Neural cell (in vitro differentiated cells): ENCODE data around the gene WASF3. TPM values are rescaled to one million over a fixed set of nuclear protein-coding genes. Genes with fewer than 3 reads are reported as not detected.

Experiments used
- H2AFZ ChIP-seq: fragments of 200-600, 300-800 bp; sonication (generic), shearing (Covaris generic); 2 replicates; pipeline ENCODE4 v1.6.0; 2014; ENCODE audit warnings: low read depth, mild to moderate bottlenecking, antibody characterized with exemption, low read length, moderate library complexity
- H3F3A ChIP-seq: fragments of 200-600 bp; shearing (Covaris generic); 2 replicates; pipeline ENCODE4 v1.6.1; 2016; ENCODE audit warnings: mild to moderate bottlenecking, moderate library complexity, mixed read lengths, antibody characterized with exemption, low read length; ENCODE audit not compliant: insufficient read depth, poor library complexity, severe bottlenecking
- H3K27ac ChIP-seq: fragments of 200-600, 300-800 bp; sonication (generic), shearing (Covaris generic); 2 replicates; pipeline ENCODE4 v1.5.1; 2014; ENCODE audit warnings: mild to moderate bottlenecking, low read length, moderate library complexity
- H3K27me3 ChIP-seq: fragments of 300-800, 200-600 bp; sonication (generic), shearing (Covaris generic); 2 replicates; pipeline ENCODE4 v1.6.0; 2014; ENCODE audit warnings: mild to moderate bottlenecking, low read depth, low read length, moderate library complexity; ENCODE audit not compliant: insufficient read depth
- H3K36me3 ChIP-seq: fragments of 300-800, 200-600 bp; sonication (generic), shearing (Covaris generic); 2 replicates; pipeline ENCODE4 v1.5.1; 2014; ENCODE audit warnings: mild to moderate bottlenecking, antibody characterized with exemption, low read length, moderate library complexity; ENCODE audit not compliant: insufficient read depth
- H3K4me2 ChIP-seq: fragments of 300-800, 200-600 bp; sonication (generic), shearing (Covaris generic); 2 replicates; pipeline ENCODE4 v1.6.0; 2014; ENCODE audit warnings: mild to moderate bottlenecking, low read length
- H3K4me3 ChIP-seq: fragments of 300-800, 200-600 bp; sonication (generic), shearing (Covaris generic); 2 replicates; pipeline ENCODE4 v1.5.1; 2014; ENCODE audit warnings: mild to moderate bottlenecking, low read length, moderate library complexity
- H3K79me2 ChIP-seq: fragments of 200-600 bp; shearing (Covaris generic); replicated peaks from 2 replicates; pipeline ENCODE4 v1.6.0; 2014; ENCODE audit warnings: mild to moderate bottlenecking, low read length, moderate library complexity; ENCODE audit not compliant: insufficient read depth
- H3K9ac ChIP-seq: fragments of 300-800, 200-600 bp; sonication (generic), shearing (Covaris generic); 2 replicates; pipeline ENCODE4 v1.6.1; 2016; ENCODE audit warnings: mild to moderate bottlenecking, low read length, mixed read lengths
- H3K9me2 ChIP-seq: fragments of 200-600 bp; shearing (Covaris generic); 2 replicates; pipeline ENCODE4 v1.6.1; 2016; ENCODE audit warnings: mild to moderate bottlenecking, low read length, mixed read lengths; ENCODE audit not compliant: insufficient read depth
- H3K9me3 ChIP-seq: fragments of 200-600, 300-800 bp; sonication (generic), shearing (Covaris generic); 2 replicates; pipeline ENCODE4 v1.6.1; 2016; ENCODE audit warnings: mild to moderate bottlenecking, mixed run types, low read length, moderate library complexity, mixed read lengths
- H4K20me1 ChIP-seq: fragments of 200-600 bp; shearing (Covaris generic); 2 replicates; pipeline ENCODE4 v1.6.1; 2016; ENCODE audit warnings: mild to moderate bottlenecking, mixed run types; ENCODE audit not compliant: insufficient read depth
- CTCF ChIP-seq: fragments of 450-650 bp; IDR thresholded peaks from 2 replicates; pipeline ENCODE4 v1.5.1; 2014; ENCODE audit warnings: antibody characterized with exemption, mild to moderate bottlenecking, moderate library complexity; ENCODE audit not compliant: poor library complexity, severe bottlenecking
- EP300 ChIP-seq: fragments of 450-650 bp; conservative IDR thresholded peaks from 2 replicates; pipeline ENCODE4 v1.6.1; 2014; ENCODE audit warnings: antibody characterized with exemption, mild to moderate bottlenecking, moderate library complexity; ENCODE audit not compliant: poor library complexity, severe bottlenecking
- EZH2 ChIP-seq: fragments of 200-600, 300-800 bp; shearing (Covaris generic), sonication (generic); IDR thresholded peaks from 2 replicates; pipeline ENCODE4 v1.6.1; 2014; ENCODE audit warnings: antibody characterized with exemption, low read length, borderline replicate concordance, mild to moderate bottlenecking; ENCODE audit not compliant: insufficient read depth, poor library complexity, severe bottlenecking
- MXI1 ChIP-seq: fragments of 450-650 bp; conservative IDR thresholded peaks from 2 replicates; pipeline ENCODE4 v1.6.1; 2014; ENCODE audit warnings: antibody characterized with exemption, mild to moderate bottlenecking; ENCODE audit not compliant: poor library complexity, severe bottlenecking
- POLR2AphosphoS5 ChIP-seq: IDR thresholded peaks from 2 replicates; pipeline ENCODE4 v1.6.1; 2012
- RAD21 ChIP-seq: fragments of 450-650 bp; conservative IDR thresholded peaks from 2 replicates; pipeline ENCODE4 v1.6.1; 2014; ENCODE audit warnings: antibody characterized with exemption, mild to moderate bottlenecking, moderate library complexity
- REST ChIP-seq: IDR thresholded peaks from 2 replicates; pipeline ENCODE4 v1.6.1; 2012; ENCODE audit warnings: borderline replicate concordance
- SMC3 ChIP-seq: fragments of 450-650 bp; conservative IDR thresholded peaks from 2 replicates; pipeline ENCODE4 v1.6.1; 2014; ENCODE audit warnings: antibody characterized with exemption, mild to moderate bottlenecking, moderate library complexity; ENCODE audit not compliant: poor library complexity
- TAF1 ChIP-seq: IDR thresholded peaks from 2 replicates; pipeline ENCODE4 v1.6.1; 2012; ENCODE audit warnings: low read depth
- polyA plus RNA-seq: library from polyadenylated mRNA; depleted of rRNA; stranded (reverse); fragments of >200 nt; gene quantifications from 2 replicates; pipeline ENCODE4 v1.2.3, GENCODE V29; 2014

Gene WASF3
- polyA plus RNA-seq, 1 donor from 2014 or later: 44.5 TPM

- H3K27me3 ChIP-seq: no peaks in the 10 kb centered on the region
- no peaks in the 10 kb centered on the region for H3F3A ChIP-seq
- H3K27ac ChIP-seq: no peak overlapping the region
- H3K4me3 ChIP-seq: no peak overlapping the region
- H3K9me3 ChIP-seq: no peaks in the 10 kb centered on the region
- H2AFZ ChIP-seq: no peak overlapping the region
- H4K20me1 ChIP-seq: no peaks in the 10 kb centered on the region
- H3K9me2 ChIP-seq: no peaks in the 10 kb centered on the region
- H3K79me2 ChIP-seq: no peaks in the 10 kb centered on the region
- TF ChIP-seq REST (no peak), TAF1 (no peak), CTCF (no peak), MXI1 (no peak), POLR2AphosphoS5 (no peak), EP300 (no peak), RAD21 (no peak), EZH2 (no peak), SMC3 (no peak)
- no peak overlapping the region for H3K9ac ChIP-seq
- no peak overlapping the region for H3K4me2 ChIP-seq
- H3K36me3 ChIP-seq: no peaks in the 10 kb centered on the region
These were observed 152.0 kb downstream of the WASF3 start for GRCh38 chr13:26709461-26709860.

GRCh38 chr13:26710166-26710565 is 152.7 kb downstream of the WASF3 start:
- H3K4me3 ChIP-seq: no peak overlapping the region
- no peaks in the 10 kb centered on the region for H3F3A ChIP-seq
- H3K9me2 ChIP-seq: no peaks in the 10 kb centered on the region
- no peak overlapping the region for H2AFZ ChIP-seq
- no peaks in the 10 kb centered on the region for H3K79me2 ChIP-seq
- no peaks in the 10 kb centered on the region for H3K9me3 ChIP-seq
- no peaks in the 10 kb centered on the region for H4K20me1 ChIP-seq
- H3K9ac ChIP-seq: no peak overlapping the region
- no peaks in the 10 kb centered on the region for H3K27me3 ChIP-seq
- TF ChIP-seq TAF1: no peak
- no peak for TF ChIP-seq REST
- no peak for TF ChIP-seq MXI1
- no peak for TF ChIP-seq EZH2
- no peak for TF ChIP-seq SMC3
- TF ChIP-seq POLR2AphosphoS5: no peak
- TF ChIP-seq RAD21: no peak
- no peak for TF ChIP-seq EP300
- no peak for TF ChIP-seq CTCF
- no peaks in the 10 kb centered on the region for H3K36me3 ChIP-seq
- H3K4me2 ChIP-seq: no peak overlapping the region
- H3K27ac ChIP-seq: no peak overlapping the region
